NCI-H2081 (cell line): Measurements from ENCODE around the gene MGLL.
A peak's percentile ranks its signal among the peaks of the same experiment; 100 is the strongest.

ENCODE experiments used
- DNase-seq, 2 experiments: peaks; one replicate each; lab custom pipeline; 2025; lab: John Stamatoyannopoulos, UW

The MGLL gene

DNA sequence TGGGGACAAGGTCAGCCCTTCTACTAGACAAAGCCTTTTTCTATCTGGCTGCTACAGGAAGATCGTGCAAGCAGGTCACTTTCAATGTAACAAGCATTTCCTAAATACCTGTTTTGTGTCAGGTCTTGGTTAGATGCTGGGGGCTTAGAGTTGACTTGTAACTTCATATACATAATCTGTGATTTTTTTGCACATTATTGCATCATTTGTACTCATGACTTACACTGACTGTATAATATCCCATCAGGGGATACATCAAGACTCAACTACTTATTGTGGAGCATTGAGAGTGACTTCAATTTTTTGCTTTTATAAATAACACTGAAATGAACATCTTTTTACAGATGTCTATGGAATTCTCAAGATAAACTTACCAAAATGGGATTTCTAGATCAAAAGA lies 80.6 kb downstream of the MGLL start:
- DNase-seq, result no peak

DNA sequence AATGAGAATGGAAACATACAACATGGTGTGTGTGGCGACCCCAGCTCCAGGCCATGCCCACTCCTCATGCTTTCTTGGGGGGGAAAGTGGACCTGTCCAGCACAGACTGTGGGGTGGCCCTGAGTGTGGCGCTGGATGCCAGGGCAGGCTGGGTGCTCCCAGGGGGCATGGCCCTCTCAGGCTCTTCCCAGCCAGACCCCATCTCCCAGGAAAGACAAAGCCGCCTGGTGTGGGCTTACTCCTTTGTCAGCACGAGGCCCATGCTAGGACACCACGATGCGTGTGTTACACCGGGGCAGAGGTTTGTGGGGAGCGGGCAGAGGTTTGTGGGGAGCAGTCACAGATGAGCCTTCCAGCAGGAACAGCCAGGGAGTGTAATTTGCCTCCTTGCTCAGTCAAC lies 81.1 kb downstream of the MGLL start:
- no peak for DNase-seq

DNA sequence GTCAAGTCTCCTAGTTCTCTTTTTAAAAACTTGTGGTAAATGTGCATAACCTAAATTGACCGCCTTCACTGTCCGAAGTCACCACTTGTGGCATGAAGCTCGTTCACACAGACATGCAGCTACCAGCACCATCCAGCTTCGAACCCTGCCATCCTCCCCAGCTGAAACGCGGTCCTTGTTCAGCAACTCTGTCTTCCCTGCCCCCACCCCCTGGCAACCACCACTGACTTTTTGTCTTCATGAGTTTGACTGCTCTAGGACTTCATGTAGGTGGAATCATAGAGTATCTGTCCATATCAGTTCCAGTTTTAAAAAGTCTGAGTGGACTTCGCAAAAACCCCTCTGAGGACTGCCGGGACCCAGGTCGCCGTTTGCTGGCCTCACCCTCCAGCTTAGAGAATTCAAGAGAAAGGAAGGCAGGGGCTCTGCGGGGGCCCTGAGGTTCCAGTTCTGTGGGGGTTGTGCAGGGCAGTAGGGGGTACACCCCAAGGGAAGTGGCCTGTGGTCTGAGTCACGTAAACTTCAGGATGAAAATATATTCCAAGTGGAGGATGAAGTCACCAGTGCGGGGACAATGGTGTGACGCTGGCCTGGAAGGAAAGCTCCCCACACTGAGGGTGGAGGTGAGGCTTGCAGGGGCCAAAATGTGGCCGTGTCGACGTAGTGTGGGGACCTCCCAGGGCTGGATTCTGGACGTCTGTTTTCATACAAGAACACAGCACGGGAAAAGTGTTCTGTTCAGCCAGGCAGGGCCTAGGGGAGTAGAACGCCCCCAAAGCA lies 82.0 kb downstream of the MGLL start:
- DNase-seq, result no peak

DNA sequence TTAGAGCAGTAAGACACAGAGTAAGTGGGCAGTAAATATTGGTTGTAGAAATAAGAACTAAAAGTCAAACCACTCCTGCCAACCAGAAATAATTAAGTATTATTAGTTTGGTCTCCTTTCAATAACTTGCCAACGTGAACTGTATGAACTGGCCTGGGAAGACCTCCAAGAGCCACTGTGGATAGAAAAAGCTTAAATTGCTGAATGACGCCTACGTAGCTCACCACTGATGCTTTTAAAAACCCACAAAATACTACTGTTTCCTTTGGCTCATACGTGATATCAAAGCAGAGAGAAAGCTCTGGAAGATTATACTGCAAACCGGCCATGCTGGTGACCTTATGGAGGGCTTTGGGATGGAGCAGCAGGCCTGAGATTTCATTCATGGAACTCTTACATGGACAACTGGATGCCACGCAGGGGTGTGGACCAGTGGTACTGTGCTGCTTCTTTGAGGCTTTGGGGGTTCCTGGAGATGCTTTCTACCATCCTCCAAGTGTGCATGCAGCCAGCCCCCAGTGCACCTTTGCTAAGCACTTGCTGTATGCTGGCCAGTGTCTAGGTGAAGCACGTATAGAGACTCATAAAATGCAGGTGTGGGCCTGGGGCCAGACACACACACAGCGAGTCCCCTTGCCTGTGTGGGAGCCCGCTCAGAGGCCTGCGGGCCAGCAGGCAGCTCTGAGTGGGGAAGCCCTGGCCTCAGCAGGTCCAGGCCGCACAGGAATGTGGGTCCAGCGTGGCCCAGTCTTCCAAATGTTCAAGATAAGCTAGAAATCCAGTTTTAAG lies 82.8 kb downstream of the MGLL start:
- DNase-seq, result no peak

DNA sequence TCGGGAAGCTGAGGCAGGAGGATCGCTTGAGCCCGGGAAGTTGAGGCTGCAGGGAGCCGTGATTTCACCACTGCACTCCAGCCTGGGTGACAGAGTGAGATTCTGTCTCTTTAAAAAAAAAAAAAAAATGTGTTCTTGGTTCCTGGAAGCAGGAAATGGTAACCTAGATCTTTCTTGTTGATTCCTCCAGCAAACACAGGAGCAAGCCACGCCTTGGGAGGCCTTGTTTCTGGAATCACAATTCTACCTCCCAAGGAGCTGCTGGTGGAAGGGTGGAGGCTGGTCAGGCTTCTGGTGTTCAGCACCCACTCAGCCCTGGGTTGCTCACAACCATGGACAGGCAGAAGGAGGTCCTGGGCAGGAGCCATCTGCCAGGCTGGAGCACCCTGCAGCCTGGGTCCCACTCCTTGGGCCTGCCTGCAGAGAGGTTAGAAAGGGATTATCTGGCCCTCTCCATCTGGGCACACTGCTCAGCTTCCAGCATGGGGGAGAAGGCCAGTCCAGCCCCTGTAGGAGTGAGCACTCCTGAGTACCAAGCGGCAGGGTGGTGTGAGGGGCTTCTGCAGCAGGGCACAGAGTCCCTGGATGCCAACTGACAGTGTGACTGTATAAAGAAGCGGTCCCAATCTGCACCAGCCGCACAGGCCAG lies 84.0 kb downstream of the MGLL start:
- DNase-seq, result no peak

DNA sequence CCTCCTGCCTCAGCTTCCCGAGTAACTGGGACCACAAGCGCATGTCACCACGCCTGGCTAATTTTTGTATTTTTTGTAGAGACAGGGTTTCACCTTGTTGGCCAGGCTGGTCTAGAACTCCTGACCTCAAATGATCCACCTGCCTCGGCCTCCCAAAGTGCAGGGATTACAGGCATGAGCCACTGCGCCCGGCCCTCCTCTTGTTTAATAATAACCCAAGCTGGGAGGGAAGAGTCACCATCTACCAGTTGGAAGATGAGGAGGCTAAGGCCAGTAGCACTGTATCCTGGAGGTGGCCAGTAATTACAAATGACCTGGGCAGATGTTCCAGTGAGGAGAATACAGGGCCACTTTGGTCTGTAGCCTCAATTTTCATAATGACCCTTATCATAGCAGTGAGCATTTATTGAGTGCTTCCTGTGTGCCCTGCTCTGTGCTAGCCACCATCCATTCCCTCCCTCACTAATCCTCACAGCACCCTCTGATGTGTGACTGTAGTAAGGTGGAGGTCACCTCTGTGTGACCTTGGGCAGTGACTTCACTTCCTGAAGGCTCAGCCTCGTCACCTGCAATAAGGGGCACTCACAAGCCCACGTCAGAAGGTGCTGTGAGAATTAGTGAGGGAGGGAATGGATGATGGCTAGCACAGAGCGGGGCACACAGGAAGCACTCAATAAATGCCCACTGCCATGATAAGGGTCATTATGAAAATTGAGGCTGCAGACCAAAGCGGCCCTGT lies 85.3 kb downstream of the MGLL start:
- no peak for DNase-seq

DNA sequence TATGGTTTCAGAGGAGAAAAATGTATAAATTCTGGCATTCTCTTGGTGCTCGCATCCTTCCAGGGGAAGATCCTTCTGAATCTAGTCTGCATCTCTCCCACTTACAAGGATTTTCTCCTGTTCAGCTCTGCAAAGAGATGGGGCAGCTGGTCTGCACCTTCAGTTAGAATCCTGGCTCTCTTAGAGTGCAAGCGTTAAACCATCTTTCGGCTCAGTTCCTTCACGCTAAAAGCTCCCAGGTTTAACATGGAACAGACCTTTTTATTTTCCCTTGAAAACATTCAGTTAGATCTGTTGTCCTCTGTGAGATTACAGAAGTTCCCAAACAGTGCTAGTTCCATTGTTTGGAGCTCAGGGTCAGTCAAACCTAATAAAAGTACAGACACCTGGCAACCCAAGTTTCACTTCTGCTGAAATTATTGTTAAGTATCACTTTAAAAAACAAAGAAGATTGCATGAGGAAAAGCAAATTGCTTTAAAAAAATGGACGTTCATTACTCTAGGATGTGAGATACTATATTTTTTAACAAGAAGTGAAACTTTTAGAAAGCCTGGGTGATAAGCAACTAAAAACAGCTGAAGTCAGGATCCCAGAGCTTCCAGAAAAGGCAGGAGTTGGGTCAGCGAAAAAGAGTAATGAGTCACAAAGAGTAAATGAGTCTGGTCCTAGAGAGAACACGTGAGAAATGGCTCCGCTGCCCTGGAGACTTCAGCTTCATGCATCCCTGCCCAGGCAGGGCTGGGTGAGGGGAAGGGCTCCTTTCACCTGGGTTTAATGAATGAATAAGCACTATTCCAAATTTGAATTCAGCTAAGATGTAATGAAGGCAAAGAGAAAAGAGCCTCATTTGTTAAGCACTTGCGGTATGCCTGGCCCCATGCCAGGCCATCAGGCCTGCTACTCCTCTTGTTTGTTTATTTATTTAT lies 86.3 kb downstream of the MGLL start:
- DNase-seq, result peak in 1 of 2 experiments; percentile 26

DNA sequence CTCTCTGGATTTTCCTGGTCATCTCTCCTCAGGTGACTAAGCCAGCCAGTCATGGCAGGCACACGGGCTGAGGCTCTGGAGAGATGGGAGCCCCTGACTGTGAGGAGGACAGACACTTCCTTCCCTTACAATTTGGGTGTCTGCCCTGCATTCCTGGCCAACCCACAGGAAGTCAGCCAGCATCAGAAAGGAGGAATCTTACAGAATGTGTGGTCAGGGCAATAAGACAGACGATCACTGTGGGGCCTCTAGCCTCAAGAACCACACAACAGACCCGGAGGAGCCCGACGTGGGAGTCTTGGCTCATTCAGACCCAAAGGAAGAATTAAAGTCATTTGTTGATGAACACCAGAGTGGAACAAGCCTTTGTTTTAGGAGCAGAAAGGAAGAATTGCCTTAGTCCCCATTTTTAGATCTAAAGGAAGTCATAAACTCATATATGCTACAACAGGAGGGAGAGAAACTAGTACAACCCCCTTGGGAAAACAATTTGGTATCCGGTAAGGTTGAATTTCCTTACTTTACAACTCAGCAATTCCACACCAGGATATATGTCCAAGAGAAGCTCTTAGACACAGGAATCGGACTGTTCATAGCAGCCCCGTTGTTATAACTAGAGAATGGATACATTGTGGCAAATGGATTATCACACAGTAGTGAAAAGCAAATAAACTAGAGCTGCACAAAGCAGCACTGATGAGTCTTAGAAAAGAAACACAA lies 87.4 kb downstream of the MGLL start:
- no peak for DNase-seq

DNA sequence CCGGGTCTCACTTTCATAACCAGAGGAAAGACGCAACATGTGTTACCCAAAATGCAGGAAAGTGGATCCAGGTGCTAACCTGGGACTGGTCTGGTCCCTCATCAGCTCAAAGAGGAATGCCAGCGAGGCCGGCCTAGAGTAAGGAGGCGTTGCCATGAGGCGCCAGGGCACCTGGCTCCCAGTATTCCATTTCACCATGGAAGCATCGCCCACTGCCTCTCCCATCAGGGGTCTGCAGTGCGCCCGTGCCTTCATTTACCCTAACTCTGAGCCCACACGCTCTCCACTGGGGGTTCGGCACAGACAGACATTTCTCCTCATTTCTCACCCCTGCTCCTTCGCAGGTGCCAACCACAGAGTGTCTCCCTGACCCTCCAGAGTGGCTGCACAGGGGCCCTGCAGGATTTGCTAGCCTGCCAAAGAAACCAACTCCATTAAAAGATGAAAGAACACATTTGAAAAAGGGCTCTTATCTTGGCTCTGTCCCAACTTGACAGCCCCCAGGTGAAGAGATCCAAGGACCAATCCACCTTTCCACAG lies 88.1 kb downstream of the MGLL start:
- no peak for DNase-seq

DNA sequence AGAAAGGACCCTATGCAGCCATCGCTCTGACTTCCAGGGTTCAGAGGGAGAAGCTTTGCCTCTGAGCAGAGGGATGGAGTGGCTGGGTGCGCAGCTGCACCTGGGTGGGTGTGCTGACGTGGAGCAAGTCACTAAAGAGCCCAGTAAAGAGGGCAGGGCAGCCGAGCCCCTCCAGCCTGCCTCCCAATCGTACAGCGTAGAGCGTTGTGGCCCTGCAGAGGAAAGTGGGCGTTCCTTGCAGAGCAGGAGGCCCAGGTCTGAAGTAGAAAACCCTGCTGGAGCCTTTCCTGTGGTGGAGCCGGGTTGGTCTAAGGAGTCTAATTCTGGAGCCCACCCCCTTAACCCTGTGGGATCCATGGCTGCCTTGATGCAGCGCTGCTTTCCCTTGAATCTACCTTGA lies 88.5 kb downstream of the MGLL start:
- no peak for DNase-seq

DNA sequence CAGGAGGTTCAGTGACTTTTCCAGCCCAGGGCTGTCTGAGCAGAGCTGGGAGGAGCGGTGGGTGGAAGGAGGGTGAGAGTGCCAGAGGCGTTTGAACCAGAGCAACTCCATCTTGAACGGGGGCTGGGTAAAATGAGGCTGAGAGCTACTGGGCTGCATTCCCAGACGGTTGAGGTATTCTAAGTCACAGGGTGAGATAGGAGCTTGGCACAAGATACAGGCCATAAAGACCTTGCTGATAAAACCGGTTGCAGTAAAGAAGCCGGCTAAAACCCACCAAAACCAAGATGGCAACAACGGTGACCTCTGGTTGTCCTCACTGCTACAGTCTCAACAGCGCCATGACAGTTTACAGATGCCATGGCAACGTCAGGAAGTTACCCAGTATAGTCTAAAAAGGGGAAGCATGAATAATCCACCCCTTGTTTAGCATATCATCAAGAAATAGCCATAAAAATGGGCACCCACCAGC lies 89.4 kb downstream of the MGLL start:
- no peak for DNase-seq

DNA sequence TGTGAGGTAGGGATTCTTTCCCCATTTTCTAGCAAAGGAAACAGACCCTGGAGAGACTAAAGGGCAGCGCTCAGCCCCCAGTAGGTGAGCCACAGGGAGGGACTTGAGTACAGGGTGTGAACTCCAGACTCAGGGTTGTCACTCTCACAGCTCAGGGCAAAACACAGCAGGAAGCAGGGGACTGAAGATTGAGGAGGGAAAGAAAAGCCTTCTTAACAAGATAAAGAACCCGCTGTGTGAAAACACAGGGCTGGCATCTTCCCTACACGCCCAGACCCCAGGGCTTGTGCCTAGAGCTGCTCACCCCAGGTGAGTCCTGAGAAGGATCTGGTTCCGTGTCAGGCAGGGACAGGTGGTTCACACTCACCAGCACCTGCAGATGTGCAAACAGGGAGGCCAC lies 90.0 kb downstream of the MGLL start:
- DNase-seq, result no peak

DNA sequence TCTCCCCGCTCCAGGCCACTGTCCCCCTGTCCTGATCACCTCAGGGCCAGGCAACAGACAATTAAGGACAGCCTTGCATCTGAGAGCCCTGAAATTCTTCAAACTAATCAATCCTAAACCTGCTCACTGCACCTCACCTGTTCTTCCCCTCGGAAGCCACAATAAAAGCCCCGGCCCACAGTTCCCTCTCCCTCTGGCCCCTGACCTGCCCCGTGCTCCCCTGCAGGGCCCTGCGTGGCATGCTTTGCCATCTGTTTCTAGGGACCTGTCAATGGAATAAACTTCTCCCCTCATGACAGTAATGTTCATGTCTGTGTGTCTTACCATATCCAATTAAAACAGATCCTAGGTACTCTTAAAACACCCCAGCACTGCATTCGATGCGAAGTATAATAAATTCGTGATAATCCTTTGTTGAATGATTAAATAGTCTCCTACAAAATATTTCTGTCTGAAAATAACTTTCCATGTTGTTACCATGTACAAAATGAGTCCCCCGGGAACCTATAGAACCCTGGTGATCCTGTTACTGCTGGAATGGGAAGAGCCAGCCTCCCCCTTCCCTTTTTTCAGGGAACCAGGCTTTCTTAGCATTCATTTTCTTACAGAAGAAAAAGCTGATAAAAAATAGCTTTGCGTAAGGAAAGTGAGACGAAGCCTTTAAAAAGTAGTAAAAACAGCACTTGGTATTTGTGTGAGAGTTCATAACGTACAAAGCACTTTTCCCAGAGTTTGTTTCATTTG lies 90.6 kb downstream of the MGLL start:
- DNase-seq, result no peak

DNA sequence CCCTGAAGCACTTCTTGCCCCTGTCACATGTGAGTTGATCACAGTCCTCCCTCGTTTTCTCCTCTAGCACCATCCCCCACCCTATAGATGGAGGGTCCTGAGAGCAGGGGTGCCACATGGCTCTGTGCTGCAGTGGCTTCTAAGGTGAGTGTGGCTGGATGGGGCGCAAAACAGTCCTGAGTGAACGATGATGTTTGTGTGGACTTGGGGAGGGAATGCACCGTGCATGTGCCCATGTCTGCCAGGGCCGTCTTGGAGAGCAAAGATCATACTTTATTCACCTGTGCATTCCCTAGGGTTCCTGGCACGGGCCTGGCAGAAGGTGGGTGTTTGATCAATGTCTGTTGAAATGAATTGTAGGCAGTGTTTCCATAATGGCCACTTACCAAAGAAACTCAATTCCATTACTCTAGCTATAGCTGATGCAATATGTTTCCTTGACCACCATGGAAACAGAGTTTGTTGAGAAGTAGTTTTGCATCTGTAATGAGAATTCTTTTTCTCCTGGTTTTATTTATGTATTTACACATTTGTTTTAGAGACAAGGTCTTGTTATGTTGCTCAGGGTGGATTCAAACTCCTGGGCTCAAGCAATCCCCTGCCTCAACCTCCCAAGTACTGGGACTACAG lies 91.5 kb downstream of the MGLL start:
- no peak for DNase-seq

DNA sequence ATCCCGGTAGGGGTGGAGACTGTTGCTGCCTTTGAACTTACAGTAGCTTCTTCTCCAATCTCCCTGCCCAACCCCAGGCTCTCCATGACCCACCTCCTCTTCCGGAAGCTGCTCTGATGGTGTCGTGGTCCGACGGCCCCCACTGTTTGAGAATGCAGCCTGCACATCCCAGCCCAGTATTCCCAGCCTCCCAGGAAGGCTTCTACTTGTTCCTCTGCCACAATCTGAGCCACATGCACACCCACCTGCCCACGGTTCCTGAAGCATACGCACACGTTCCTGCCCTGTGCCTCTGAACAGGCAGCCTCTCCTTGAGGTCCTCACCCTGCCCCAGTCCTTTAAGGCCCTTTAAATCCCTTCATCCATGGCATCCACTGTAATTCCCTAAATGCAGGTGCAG lies 92.1 kb downstream of the MGLL start:
- no peak for DNase-seq

DNA sequence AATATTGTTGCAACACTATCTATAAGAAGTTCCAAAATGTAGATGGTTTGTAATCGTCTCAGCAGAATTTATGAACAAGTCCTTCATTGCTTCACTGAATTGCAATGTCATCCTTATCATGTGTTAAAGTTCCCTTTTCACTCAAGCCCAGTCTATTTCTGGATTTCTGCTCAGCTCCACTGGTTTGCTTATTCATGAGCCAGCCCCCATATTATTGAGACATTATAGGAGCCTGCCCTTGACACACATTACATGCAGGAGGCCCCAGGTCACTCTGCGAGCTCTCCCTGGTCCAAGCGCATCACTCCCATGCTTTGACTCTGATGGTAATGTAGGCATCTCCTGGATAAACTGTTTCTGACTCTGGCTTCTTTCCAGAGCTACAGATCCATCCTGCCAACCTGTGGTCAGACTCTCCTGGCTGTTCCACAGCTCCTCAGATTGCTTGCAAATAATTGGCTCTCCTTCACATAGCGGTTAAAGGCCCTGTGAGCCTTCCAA lies 92.7 kb downstream of the MGLL start:
- DNase-seq, result peak in 1 of 2 experiments; percentile 39

DNA sequence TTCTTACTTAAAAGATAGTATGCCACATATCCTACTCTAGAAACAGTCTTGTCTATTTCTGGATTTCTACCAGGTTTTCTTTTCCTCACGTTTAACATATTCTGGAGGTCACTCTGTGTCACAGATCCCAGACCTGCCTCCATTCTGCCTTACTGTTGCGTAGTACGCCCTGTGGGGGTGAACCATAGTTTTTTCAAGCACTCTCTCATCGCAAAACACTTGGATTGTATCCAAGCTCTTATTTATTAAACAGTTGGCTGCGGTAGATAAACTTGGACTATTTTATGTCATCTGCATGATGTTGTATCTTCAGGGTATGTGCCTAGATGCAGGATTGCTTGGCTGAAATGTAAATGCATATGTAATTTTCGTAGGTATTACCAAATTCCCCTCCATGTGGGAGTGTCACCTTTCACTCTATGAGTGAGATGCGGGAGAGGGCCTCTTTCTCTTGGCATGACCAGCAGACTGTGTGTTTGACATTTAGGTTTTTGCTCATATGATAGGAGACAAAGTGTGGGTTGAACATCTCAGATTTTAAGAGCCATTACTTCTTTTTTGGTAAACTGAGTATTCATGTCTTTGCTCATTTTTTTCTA lies 93.8 kb downstream of the MGLL start:
- peak in 1 of 2 experiments; percentile 30 for DNase-seq

DNA sequence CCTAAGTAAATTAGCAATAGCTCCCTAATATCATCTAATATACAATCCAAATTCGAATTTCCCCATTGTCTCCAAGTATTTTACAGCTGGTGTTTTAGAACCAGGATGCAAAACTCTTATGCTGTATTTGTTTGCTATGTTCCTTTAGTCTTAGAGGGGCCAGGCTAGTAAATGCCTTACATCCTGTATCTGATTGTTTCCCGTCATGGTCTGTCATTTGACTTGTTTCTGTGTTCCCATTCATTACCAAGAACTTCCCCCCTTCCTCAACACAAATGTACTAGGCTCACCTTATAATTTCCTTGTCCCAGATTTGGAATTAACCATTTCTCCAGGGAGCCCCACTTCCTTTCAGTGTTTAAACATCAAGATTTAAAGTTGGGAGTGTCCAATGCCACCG lies 95.4 kb downstream of the MGLL start:
- DNase-seq, result no peak
